PC-9 (cell line): ENCODE results near the gene TREX2.

ENCODE experiments used
- CTCF ChIP-seq: fragments of 200-600 bp; sonication (generic); conservative IDR thresholded peaks from 2 replicates; pipeline ENCODE4 v1.6.1; 2017; ENCODE audit warnings: mixed run types, antibody characterized with exemption, mild to moderate bottlenecking, moderate library complexity
- EZH2 ChIP-seq: fragments of 200-600 bp; sonication (generic); IDR thresholded peaks from 2 replicates; pipeline ENCODE4 v1.8.0; 2017; ENCODE audit warnings: antibody characterized with exemption, low read depth

GRCh38 chrX:153468008-153468580 is 22.2 kb upstream of the TREX2 start:
- TF ChIP-seq CTCF (no peak), EZH2 (no peak)
